ENCODE measurements around the gene STX2.
A peak's percentile ranks its signal among the peaks of the same experiment; 100 is the strongest.

Gene STX2

GRCh38 chr12:130873825-130874224 is 34.8 kb upstream of the STX2 start:
- FAIRE-seq (no peak), DNase-seq (ENCODE audit: insufficient read length, low spot score) (no peak)
- no peak for TF ChIP-seq CTCF (IDR thresholded peaks at IDR 0.05; ENCODE audit: insufficient read depth, missing control alignments)

GRCh38 chr12:130873106-130873795 is 34.2 kb upstream of the STX2 start:
- TF ChIP-seq CTCF (IDR thresholded peaks at IDR 0.05; ENCODE audit: insufficient read depth, missing control alignments) = no peak
- no peak for DNase-seq (ENCODE audit: insufficient read length, low spot score)
- no peak for FAIRE-seq

- FAIRE-seq (no peak), DNase-seq (ENCODE audit: insufficient read length, low spot score) (no peak)
- no peak for TF ChIP-seq CTCF (IDR thresholded peaks at IDR 0.05; ENCODE audit: insufficient read depth, missing control alignments)
Measured at GRCh38 chr12:130872179-130873096, 33.4 kb upstream of the STX2 start.

- no peak for FAIRE-seq
Measured at GRCh38 chr12:130871286-130872178, 32.5 kb upstream of the STX2 start, which contains the start of gene RAN. TSS of gene RAN (plus strand) at chr12:130872066. CDS start at chr12:130872594, 528 bp downstream.

GRCh38 chr12:130870442-130871285 is 31.6 kb upstream of the STX2 start:
- TF ChIP-seq CTCF (IDR thresholded peaks at IDR 0.05; ENCODE audit: insufficient read depth, missing control alignments) = peak; percentile 40
- DNase-seq (ENCODE audit: insufficient read length, low spot score) = no peak
- FAIRE-seq = no peak

More at GRCh38 chr12:130871286-130872178, 32.5 kb upstream of the STX2 start, which contains the start of gene RAN:
- TF ChIP-seq CTCF (IDR thresholded peaks at IDR 0.05; ENCODE audit: insufficient read depth, missing control alignments) = no peak
- DNase-seq (ENCODE audit: insufficient read length, low spot score) = peak; percentile 92

GRCh38 chr12:130868412-130868811 is 29.4 kb upstream of the STX2 start:
- no peak for FAIRE-seq
- no peak for DNase-seq (ENCODE audit: insufficient read length, low spot score)
- no peak for TF ChIP-seq CTCF (IDR thresholded peaks at IDR 0.05; ENCODE audit: insufficient read depth, missing control alignments)

Data from D721Med (cell line).